Activated B cell treated with CpG ODN at 0.5 μM for 24 hours (primary cell): Measurements from ENCODE around the gene ANO3. TPM values are rescaled to one million over a fixed set of nuclear protein-coding genes. Genes with fewer than 3 reads are reported as not detected.

Experiments
- ATAC-seq: fragments of 200-7000 bp; cut with Tn5 transposase; one replicate; pipeline ENCODE4 v1.10.0; 2021; ENCODE audit warnings: low read depth, mild to moderate bottlenecking, moderate library complexity
- CTCF ChIA-PET: fragments of 350-600 bp; sonication (Branson Sonifier 250); formaldehyde crosslinking; loops from one replicate; lab custom pipeline; 2021; ENCODE audit warnings: antibody characterized with exemption; lab: Charles Lee
- POLR2A ChIA-PET: fragments of 350-600 bp; sonication (Branson Sonifier 250); formaldehyde crosslinking; loops from one replicate; lab custom pipeline; 2021; ENCODE audit warnings: antibody characterized with exemption; lab: Charles Lee
- DNase-seq: peaks from one replicate; pipeline ENCODE4 v3.0.0; 2022
- H3K27ac Mint-ChIP-seq: one replicate; pipeline ENCODE4 v1.8.0; 2020; ENCODE audit warnings: mixed read lengths
- H3K27me3 Mint-ChIP-seq: one replicate; pipeline ENCODE4 v1.8.0; 2021; ENCODE audit warnings: mixed read lengths
- H3K36me3 Mint-ChIP-seq: one replicate; pipeline ENCODE4 v1.8.0; 2021; ENCODE audit warnings: low read depth, mixed read lengths
- H3K4me1 Mint-ChIP-seq: one replicate; pipeline ENCODE4 v1.8.0; 2021; ENCODE audit warnings: mixed read lengths
- H3K4me3 Mint-ChIP-seq: one replicate; pipeline ENCODE4 v1.8.0; 2020; ENCODE audit warnings: mild to moderate bottlenecking, mixed read lengths
- H3K9me3 Mint-ChIP-seq: one replicate; pipeline ENCODE4 v1.8.0; 2020; ENCODE audit warnings: mixed read lengths
- CTCF ChIP-seq: fragments of 200-600 bp; IDR thresholded peaks from one replicate; pipeline ENCODE4 v1.8.0; 2022; ENCODE audit warnings: antibody characterized with exemption, mild to moderate bottlenecking
- intact Hi-C: fragments of 100-400 bp; cut with micrococcal nuclease; formaldehyde crosslinking; loops from one replicate; pipeline ENCODE4 v1.15.1; 2024
- total RNA-seq: library from RNA; stranded (reverse); gene quantifications from 2 replicates; pipeline ENCODE4 v1.2.3, GENCODE V29; 2022

Gene ANO3
- total RNA-seq, 1 donor from 2014 or later, result not detected

GRCh38 chr11:26322335-26323067 lies 9.4 kb upstream of the ANO3 start:
- DNase-seq (no peak), ATAC-seq (no peak)
- H3K27me3 Mint-ChIP-seq, result peaks cover 4% of the 10 kb centered on the region
- intact Hi-C loops, result no loop called here
- no peak overlapping the region for H3K4me3 Mint-ChIP-seq
- ChIA-PET POLR2A (no interaction called here), CTCF (no interaction called here)
- no peaks in the 10 kb centered on the region for H3K9me3 Mint-ChIP-seq
- H3K27ac Mint-ChIP-seq, result no peak overlapping the region
- no peaks in the 10 kb centered on the region for H3K4me1 Mint-ChIP-seq
- TF ChIP-seq CTCF, result no peak
- no peaks in the 10 kb centered on the region for H3K36me3 Mint-ChIP-seq

GRCh38 chr11:26323837-26324236 lies 8.1 kb upstream of the ANO3 start:
- Mint-ChIP-seq H3K27ac (no peak overlapping the region), H3K27me3 (peaks cover 4% of the 10 kb centered on the region), H3K9me3 (no peaks in the 10 kb centered on the region), H3K36me3 (no peaks in the 10 kb centered on the region), H3K4me1 (no peaks in the 10 kb centered on the region), H3K4me3 (no peak overlapping the region)
- no peak for TF ChIP-seq CTCF
- ChIA-PET CTCF (no interaction called here), POLR2A (no interaction called here)
- no peak for ATAC-seq
- intact Hi-C loops, result no loop called here
- DNase-seq, result no peak

GRCh38 chr11:26324270-26324669 lies 7.7 kb upstream of the ANO3 start:
- ATAC-seq (no peak), DNase-seq (no peak)
- Mint-ChIP-seq H3K36me3 (no peaks in the 10 kb centered on the region), H3K27ac (no peak overlapping the region), H3K4me3 (no peak overlapping the region), H3K27me3 (peaks cover 3% of the 10 kb centered on the region), H3K9me3 (no peaks in the 10 kb centered on the region), H3K4me1 (no peaks in the 10 kb centered on the region)
- no peak for TF ChIP-seq CTCF
- CTCF ChIA-PET, result no interaction called here
- POLR2A ChIA-PET, result no interaction called here
- intact Hi-C loops, result no loop called here

GRCh38 chr11:26326793-26327400 lies 5.0 kb upstream of the ANO3 start:
- Mint-ChIP-seq H3K27ac (no peak overlapping the region), H3K36me3 (no peaks in the 10 kb centered on the region), H3K4me1 (no peaks in the 10 kb centered on the region), H3K9me3 (no peaks in the 10 kb centered on the region), H3K4me3 (no peak overlapping the region), H3K27me3 (peaks cover 8% of the 10 kb centered on the region)
- no peak for TF ChIP-seq CTCF
- ATAC-seq, result no peak
- intact Hi-C loops, result no loop called here
- CTCF ChIA-PET, result no interaction called here
- POLR2A ChIA-PET, result no interaction called here
- no peak for DNase-seq

- POLR2A ChIA-PET, result no interaction called here
- Mint-ChIP-seq H3K27ac (no peak overlapping the region), H3K4me1 (no peaks in the 10 kb centered on the region), H3K27me3 (peaks cover 14% of the 10 kb centered on the region), H3K36me3 (no peaks in the 10 kb centered on the region), H3K9me3 (no peaks in the 10 kb centered on the region), H3K4me3 (no peak overlapping the region)
- CTCF ChIA-PET, result no interaction called here
- TF ChIP-seq CTCF, result no peak
- intact Hi-C loops, result no loop called here
- ATAC-seq, result no peak
- DNase-seq, result no peak
Measured at GRCh38 chr11:26329206-26329605, 2.7 kb upstream of the ANO3 start.
